Liver (tissue), 9 donors: Measurements from ENCODE around the gene PRRX1. TPM values are rescaled to one million over a fixed set of nuclear protein-coding genes. Genes with fewer than 3 reads are reported as not detected.

Source experiments
- DNase-seq: peaks from one replicate; pipeline ENCODE4 v3.0.0-alpha.2; 2017; ENCODE audit warnings: low spot score
- H3K27ac ChIP-seq, 2 donors: one replicate each; pipeline ENCODE4 v1.7.0; 2013; ENCODE audit warnings: inconsistent platforms in 2 of 2, low read length in 2 of 2, control low read depth in 1 of 2, low read depth in 1 of 2, mild to moderate bottlenecking in 1 of 2
- H3K27me3 ChIP-seq, 4 donors: one replicate each; pipeline versions ENCODE4 v1.6.1 to v1.7.0; 2013; ENCODE audit warnings: low read length in 3 of 4, inconsistent platforms in 1 of 4, mild to moderate bottlenecking in 1 of 4, moderate library complexity in 1 of 4; ENCODE audit not compliant: control insufficient read depth in 4 of 4, insufficient read depth in 4 of 4
- H3K36me3 ChIP-seq, 4 donors: one replicate each; pipeline versions ENCODE4 v1.6.1 to v1.7.0; 2013; ENCODE audit warnings: low read length in 3 of 4, mild to moderate bottlenecking in 3 of 4, low read depth in 1 of 4, moderate library complexity in 1 of 4; ENCODE audit not compliant: control insufficient read depth in 4 of 4, insufficient read depth in 3 of 4
- H3K4me1 ChIP-seq, 4 donors: one replicate each; pipeline versions ENCODE4 v1.6.1 to v1.7.0; 2013; ENCODE audit warnings: low read length in 3 of 4, mild to moderate bottlenecking in 3 of 4, moderate library complexity in 1 of 4; ENCODE audit not compliant: control insufficient read depth in 4 of 4, insufficient read depth in 4 of 4
- H3K4me3 ChIP-seq, 3 donors: one replicate each; pipeline versions ENCODE4 v1.6.1 to v1.7.0; 2013; ENCODE audit warnings: low read length in 3 of 3, control low read depth in 1 of 3, low read depth in 1 of 3, mild to moderate bottlenecking in 1 of 3
- H3K9ac ChIP-seq, 2 donors: one replicate each; pipeline ENCODE4 v1.7.0; 2013; ENCODE audit warnings: low read length in 2 of 2, mild to moderate bottlenecking in 2 of 2, moderate library complexity in 2 of 2, control low read depth in 1 of 2, low read depth in 1 of 2
- H3K9me3 ChIP-seq, 4 donors: one replicate each; pipeline versions ENCODE4 v1.6.1 to v1.7.0; 2013; ENCODE audit warnings: low read length in 3 of 4; ENCODE audit not compliant: control insufficient read depth in 4 of 4
- EGR1 ChIP-seq, 2 donors: IDR thresholded peaks; 2 replicates each; pipeline ENCODE4 v1.6.1; 2016 to 2018; ENCODE audit warnings: antibody characterized with exemption in 2 of 2, low read depth in 2 of 2
- FOXA1 ChIP-seq: IDR thresholded peaks from 2 replicates; pipeline ENCODE4 v1.6.1; 2016; ENCODE audit warnings: antibody characterized with exemption
- HNF4A ChIP-seq, 2 donors: conservative IDR thresholded peaks; 2 replicates each; pipeline ENCODE4 v1.6.1; 2016; ENCODE audit warnings: antibody characterized with exemption in 2 of 2, mild to moderate bottlenecking in 2 of 2
- HNF4G ChIP-seq: IDR thresholded peaks from 2 replicates; pipeline ENCODE4 v1.6.1; 2016; ENCODE audit warnings: antibody characterized with exemption
- JUND ChIP-seq, 2 donors: IDR thresholded peaks; 2 replicates each; pipeline ENCODE4 v1.6.1; 2016; ENCODE audit warnings: antibody characterized with exemption in 2 of 2
- NR2F2 ChIP-seq: IDR thresholded peaks from 2 replicates; pipeline ENCODE4 v1.6.1; 2016; ENCODE audit warnings: antibody characterized with exemption
- RAD21 ChIP-seq, 2 donors: IDR thresholded peaks; 2 replicates each; pipeline ENCODE4 v1.6.1; 2016; ENCODE audit warnings: antibody characterized with exemption in 2 of 2, mild to moderate bottlenecking in 2 of 2
- SP1 ChIP-seq: IDR thresholded peaks from 2 replicates; pipeline ENCODE4 v1.6.1; 2018; ENCODE audit warnings: antibody characterized with exemption, mild to moderate bottlenecking
- WGBS: extraction: QIAGEN DNeasy Blood & Tissue Kit; methylation state at CpG from one replicate; pipeline ENCODE4 v1.1.7; 2013; 5-methylcytosine and 5-hydroxymethylcytosine counted together
- polyA plus RNA-seq, 2 donors: library from polyadenylated mRNA; stranded (reverse) in 1 of 2; unstranded in 1 of 2; fragments of 200-250 nt in 1 of 2; fragments of >200 nt in 1 of 2; fragmentation: Nextera tagmentation in 1 of 2; extraction: Ambion mirVana in 1 of 2; gene quantifications; one replicate each; pipeline versions ENCODE4 v1.2.1 to v1.2.3, GENCODE V29; 2013 to 2015
- total RNA-seq, 2 donors: library from RNA; depleted of rRNA; stranded (reverse); fragments of >200 nt; gene quantifications; one replicate each; pipeline ENCODE4 v1.2.3, GENCODE V29; 2014
- TF ChIP-seq, protein P1 (sequence below): IDR thresholded peaks from 2 replicates; pipeline ENCODE4 v1.6.1; 2016; ENCODE audit warnings: antibody characterized with exemption
- TF ChIP-seq, protein P2 (sequence below): IDR thresholded peaks from 2 replicates; pipeline ENCODE4 v1.6.1; 2016; ENCODE audit warnings: antibody characterized with exemption, mild to moderate bottlenecking
- TF ChIP-seq, protein P3 (sequence below): fragments of 150-350 bp; IDR thresholded peaks from 2 replicates; pipeline ENCODE4 v1.5.1; 2017; ENCODE audit warnings: improper control_type of control experiment, low read depth, low read length; ENCODE audit not compliant: missing input control
- donor health status: healthy.
- donor health status: healthy.
- donor health status: healthy.
- donor health status: healthy.
- donor health status: healthy.

Gene PRRX1
- total and polyA plus RNA-seq, 4 donors, result under 0.01 to 0.37 (median 0.25) TPM; not detected in 1

DNA sequence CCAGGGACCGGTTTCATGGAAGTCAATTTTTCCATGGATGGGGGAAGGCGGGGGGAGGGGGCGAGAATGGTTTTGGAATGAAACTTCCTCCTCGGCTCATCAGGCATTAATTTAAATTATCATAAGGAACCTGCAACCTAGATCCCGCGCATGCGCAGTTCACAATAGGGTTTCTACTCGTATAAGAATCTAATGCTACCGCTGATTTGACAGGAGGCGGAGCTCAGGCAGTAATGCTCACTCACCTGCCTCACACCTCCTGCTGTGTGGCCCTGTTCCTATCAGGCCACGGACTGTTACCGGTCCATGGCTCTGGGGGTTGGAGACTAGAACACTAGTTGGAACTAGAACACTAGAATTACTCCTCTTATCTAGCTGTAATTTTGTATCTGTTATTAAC is 38.0 kb downstream of the PRRX1 start (continued):
- no peak for TF ChIP-seq FOXA1

DNA sequence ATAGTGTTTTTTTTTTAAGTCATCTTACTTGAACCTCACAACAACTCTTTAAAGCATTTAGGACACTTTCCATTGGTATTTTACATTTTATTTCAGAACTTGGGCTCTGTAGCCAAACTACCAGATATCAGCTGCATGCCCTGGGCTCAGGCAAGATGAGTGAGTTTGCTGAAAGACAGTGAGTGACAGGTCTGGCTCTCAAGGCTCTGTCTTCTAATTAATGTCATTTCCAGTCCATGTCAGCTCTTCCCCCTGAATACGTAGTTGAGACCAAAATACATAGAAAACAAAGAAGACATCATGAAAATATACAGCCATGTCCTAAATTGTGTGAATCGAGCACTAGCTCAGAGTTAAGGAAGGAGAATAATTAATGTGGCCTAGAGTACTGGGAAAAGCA is 39.7 kb downstream of the PRRX1 start:
- no peak for TF ChIP-seq EGR1 (IDR thresholded peaks at IDR 0.05; ENCODE audit: low read depth in 2 of 2)
- TF ChIP-seq NR2F2, result no peak
- no peak for TF ChIP-seq HNF4G
- WGBS, result 87% methylated on average over 2 of the region's 2 CpGs
- H3K9me3 ChIP-seq, result peaks cover 0 to 4% (median 0%) of the 10 kb centered on the region in 4 donors
- H3K36me3 ChIP-seq, result no peaks in the 10 kb centered on the region
- DNase-seq, result no peak
- H3K4me3 ChIP-seq, result no peak overlapping the region
- peaks cover 0 to 3% (median 0%) of the 10 kb centered on the region in 4 donors for H3K27me3 ChIP-seq
- no peaks in the 10 kb centered on the region for H3K4me1 ChIP-seq
- H3K27ac ChIP-seq, result no peak overlapping the region
- H3K9ac ChIP-seq, result no peak overlapping the region

DNA sequence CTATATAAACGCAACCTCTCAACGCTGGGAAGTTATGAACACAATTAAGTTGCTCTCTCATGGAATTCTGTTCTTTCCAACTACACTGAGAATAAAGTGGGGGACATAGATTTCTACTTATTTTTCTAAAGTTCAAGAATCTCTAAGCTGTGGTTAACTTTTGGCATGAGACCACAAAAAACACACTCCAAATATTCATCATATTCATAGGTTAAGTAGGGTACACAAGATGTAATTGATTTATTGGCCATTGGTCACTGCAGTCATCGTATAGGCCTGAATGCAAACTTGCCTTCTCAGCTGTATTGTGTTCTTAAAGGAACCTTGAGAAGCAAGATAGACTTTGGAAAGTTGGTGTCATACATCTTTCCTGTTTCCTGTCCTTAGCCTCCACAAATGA is 40.3 kb downstream of the PRRX1 start:
- Histone ChIP-seq H3K36me3 (no peaks in the 10 kb centered on the region), H3K27ac (no peak overlapping the region), H3K27me3 (no peaks in the 10 kb centered on the region), H3K4me3 (no peak overlapping the region), H3K9ac (no peak overlapping the region), H3K9me3 (peaks cover 0 to 4% (median 0%) of the 10 kb centered on the region in 4 donors), H3K4me1 (no peaks in the 10 kb centered on the region)
- TF ChIP-seq FOXA1 (no peak), HNF4A (conservative IDR thresholded peaks at IDR 0.05) (no peak), HNF4G (no peak)
- WGBS, result 91% methylated on average over 3 of the region's 3 CpGs
- no peak for DNase-seq

DNA sequence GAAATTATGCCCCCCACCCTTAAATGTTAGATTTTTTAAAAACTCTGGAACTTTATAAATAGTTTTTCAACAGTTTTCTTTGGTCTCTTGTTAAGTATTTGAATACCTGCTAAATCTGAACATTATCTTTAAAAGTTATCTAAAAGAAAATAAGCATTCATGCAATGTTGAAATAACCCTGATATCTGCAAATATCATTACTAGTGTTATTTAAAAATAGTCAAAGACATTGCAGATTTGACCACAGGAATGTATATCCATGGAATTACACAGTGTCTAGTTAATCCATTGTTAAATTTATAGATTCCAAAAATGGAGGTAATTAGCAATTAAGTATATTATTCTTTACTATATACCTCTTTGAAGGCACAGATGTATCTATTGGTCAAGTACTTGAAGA is 42.0 kb downstream of the PRRX1 start:
- peaks cover 0 to 3% (median 0%) of the 10 kb centered on the region in 4 donors for H3K27me3 ChIP-seq

More for the DNA sequence above, 42.0 kb downstream of the PRRX1 start:
- Histone ChIP-seq H3K9me3 (peaks cover 0 to 4% (median 0%) of the 10 kb centered on the region in 4 donors), H3K9ac (no peak overlapping the region), H3K36me3 (no peaks in the 10 kb centered on the region), H3K4me1 (no peaks in the 10 kb centered on the region), H3K27ac (no peak overlapping the region), H3K4me3 (no peak overlapping the region)
- no peak for TF ChIP-seq JUND (IDR thresholded peaks at IDR 0.05)
- TF ChIP-seq, protein P1, sequence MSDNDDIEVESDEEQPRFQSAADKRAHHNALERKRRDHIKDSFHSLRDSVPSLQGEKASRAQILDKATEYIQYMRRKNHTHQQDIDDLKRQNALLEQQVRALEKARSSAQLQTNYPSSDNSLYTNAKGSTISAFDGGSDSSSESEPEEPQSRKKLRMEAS, result no peak
- no peak for TF ChIP-seq RAD21 (IDR thresholded peaks at IDR 0.05)
- TF ChIP-seq, protein P2, sequence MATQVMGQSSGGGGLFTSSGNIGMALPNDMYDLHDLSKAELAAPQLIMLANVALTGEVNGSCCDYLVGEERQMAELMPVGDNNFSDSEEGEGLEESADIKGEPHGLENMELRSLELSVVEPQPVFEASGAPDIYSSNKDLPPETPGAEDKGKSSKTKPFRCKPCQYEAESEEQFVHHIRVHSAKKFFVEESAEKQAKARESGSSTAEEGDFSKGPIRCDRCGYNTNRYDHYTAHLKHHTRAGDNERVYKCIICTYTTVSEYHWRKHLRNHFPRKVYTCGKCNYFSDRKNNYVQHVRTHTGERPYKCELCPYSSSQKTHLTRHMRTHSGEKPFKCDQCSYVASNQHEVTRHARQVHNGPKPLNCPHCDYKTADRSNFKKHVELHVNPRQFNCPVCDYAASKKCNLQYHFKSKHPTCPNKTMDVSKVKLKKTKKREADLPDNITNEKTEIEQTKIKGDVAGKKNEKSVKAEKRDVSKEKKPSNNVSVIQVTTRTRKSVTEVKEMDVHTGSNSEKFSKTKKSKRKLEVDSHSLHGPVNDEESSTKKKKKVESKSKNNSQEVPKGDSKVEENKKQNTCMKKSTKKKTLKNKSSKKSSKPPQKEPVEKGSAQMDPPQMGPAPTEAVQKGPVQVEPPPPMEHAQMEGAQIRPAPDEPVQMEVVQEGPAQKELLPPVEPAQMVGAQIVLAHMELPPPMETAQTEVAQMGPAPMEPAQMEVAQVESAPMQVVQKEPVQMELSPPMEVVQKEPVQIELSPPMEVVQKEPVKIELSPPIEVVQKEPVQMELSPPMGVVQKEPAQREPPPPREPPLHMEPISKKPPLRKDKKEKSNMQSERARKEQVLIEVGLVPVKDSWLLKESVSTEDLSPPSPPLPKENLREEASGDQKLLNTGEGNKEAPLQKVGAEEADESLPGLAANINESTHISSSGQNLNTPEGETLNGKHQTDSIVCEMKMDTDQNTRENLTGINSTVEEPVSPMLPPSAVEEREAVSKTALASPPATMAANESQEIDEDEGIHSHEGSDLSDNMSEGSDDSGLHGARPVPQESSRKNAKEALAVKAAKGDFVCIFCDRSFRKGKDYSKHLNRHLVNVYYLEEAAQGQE, result no peak
- TF ChIP-seq, protein P3, sequence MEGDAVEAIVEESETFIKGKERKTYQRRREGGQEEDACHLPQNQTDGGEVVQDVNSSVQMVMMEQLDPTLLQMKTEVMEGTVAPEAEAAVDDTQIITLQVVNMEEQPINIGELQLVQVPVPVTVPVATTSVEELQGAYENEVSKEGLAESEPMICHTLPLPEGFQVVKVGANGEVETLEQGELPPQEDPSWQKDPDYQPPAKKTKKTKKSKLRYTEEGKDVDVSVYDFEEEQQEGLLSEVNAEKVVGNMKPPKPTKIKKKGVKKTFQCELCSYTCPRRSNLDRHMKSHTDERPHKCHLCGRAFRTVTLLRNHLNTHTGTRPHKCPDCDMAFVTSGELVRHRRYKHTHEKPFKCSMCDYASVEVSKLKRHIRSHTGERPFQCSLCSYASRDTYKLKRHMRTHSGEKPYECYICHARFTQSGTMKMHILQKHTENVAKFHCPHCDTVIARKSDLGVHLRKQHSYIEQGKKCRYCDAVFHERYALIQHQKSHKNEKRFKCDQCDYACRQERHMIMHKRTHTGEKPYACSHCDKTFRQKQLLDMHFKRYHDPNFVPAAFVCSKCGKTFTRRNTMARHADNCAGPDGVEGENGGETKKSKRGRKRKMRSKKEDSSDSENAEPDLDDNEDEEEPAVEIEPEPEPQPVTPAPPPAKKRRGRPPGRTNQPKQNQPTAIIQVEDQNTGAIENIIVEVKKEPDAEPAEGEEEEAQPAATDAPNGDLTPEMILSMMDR, result no peak
- TF ChIP-seq SP1, result no peak
- DNase-seq, result no peak
